ENCODE data around the gene DAO. TPM values are rescaled to one million over a fixed set of nuclear protein-coding genes. Genes with fewer than 3 reads are reported as not detected.

Gene DAO
- total RNA-seq, 1 donor from 2014 or later = not detected

GRCh38 chr12:108918960-108919642, 39.2 kb downstream of the DAO start:
- no peak overlapping the region for H3K27ac Mint-ChIP-seq (ENCODE audit: unreplicated experiment)
- peaks cover 5% of the 10 kb centered on the region for H3K9me3 Mint-ChIP-seq (ENCODE audit: low read depth)
- H3K4me3 Mint-ChIP-seq (ENCODE audit: unreplicated experiment) = no peak overlapping the region
- TF ChIP-seq CTCF (IDR thresholded peaks at IDR 0.05) = no peak
- H3K36me3 Mint-ChIP-seq (ENCODE audit: low read depth) = no peaks in the 10 kb centered on the region
- peaks cover 12% of the 10 kb centered on the region for H3K4me1 Mint-ChIP-seq (ENCODE audit: low read depth)
- no peak for DNase-seq (ENCODE audit: low spot score)
- peaks cover 6% of the 10 kb centered on the region for H3K27me3 Mint-ChIP-seq (ENCODE audit: low read depth)

GRCh38 chr12:108921946-108922345, 42.1 kb downstream of the DAO start:
- Mint-ChIP-seq H3K27me3 (ENCODE audit: low read depth) (peaks cover 13% of the 10 kb centered on the region), H3K27ac (ENCODE audit: unreplicated experiment) (no peak overlapping the region), H3K4me3 (ENCODE audit: unreplicated experiment) (no peak overlapping the region), H3K4me1 (ENCODE audit: low read depth) (peaks cover 4% of the 10 kb centered on the region), H3K36me3 (ENCODE audit: low read depth) (no peaks in the 10 kb centered on the region), H3K9me3 (ENCODE audit: low read depth) (peaks cover 10% of the 10 kb centered on the region)
- TF ChIP-seq CTCF (IDR thresholded peaks at IDR 0.05) = no peak
- DNase-seq (ENCODE audit: low spot score) = no peak

GRCh38 chr12:108922918-108923317, 43.0 kb downstream of the DAO start:
- Mint-ChIP-seq H3K27ac (ENCODE audit: unreplicated experiment) (no peak overlapping the region), H3K4me1 (ENCODE audit: low read depth) (peaks cover 4% of the 10 kb centered on the region), H3K9me3 (ENCODE audit: low read depth) (peaks cover 10% of the 10 kb centered on the region), H3K4me3 (ENCODE audit: unreplicated experiment) (no peak overlapping the region), H3K27me3 (ENCODE audit: low read depth) (peaks cover 13% of the 10 kb centered on the region), H3K36me3 (ENCODE audit: low read depth) (no peaks in the 10 kb centered on the region)
- no peak for TF ChIP-seq CTCF (IDR thresholded peaks at IDR 0.05)
- no peak for DNase-seq (ENCODE audit: low spot score)

GRCh38 chr12:108928695-108929094, 48.8 kb downstream of the DAO start:
- Mint-ChIP-seq H3K27ac (ENCODE audit: unreplicated experiment) (no peak overlapping the region), H3K36me3 (ENCODE audit: low read depth) (no peaks in the 10 kb centered on the region), H3K4me1 (ENCODE audit: low read depth) (no peaks in the 10 kb centered on the region), H3K27me3 (ENCODE audit: low read depth) (peaks cover 7% of the 10 kb centered on the region), H3K9me3 (ENCODE audit: low read depth) (peaks cover 5% of the 10 kb centered on the region), H3K4me3 (ENCODE audit: unreplicated experiment) (no peak overlapping the region)
- no peak for DNase-seq (ENCODE audit: low spot score)
- no peak for TF ChIP-seq CTCF (IDR thresholded peaks at IDR 0.05)

- Mint-ChIP-seq H3K27ac (ENCODE audit: unreplicated experiment) (no peak overlapping the region), H3K9me3 (ENCODE audit: low read depth) (peaks cover 5% of the 10 kb centered on the region), H3K4me1 (ENCODE audit: low read depth) (no peaks in the 10 kb centered on the region), H3K36me3 (ENCODE audit: low read depth) (no peaks in the 10 kb centered on the region), H3K4me3 (ENCODE audit: unreplicated experiment) (no peak overlapping the region), H3K27me3 (ENCODE audit: low read depth) (peaks cover 11% of the 10 kb centered on the region)
- no peak for TF ChIP-seq CTCF (IDR thresholded peaks at IDR 0.05)
- no peak for DNase-seq (ENCODE audit: low spot score)
Measured at GRCh38 chr12:108930155-108930554, 50.3 kb downstream of the DAO start.

Data from chondrocyte (in vitro differentiated cells).